A204.1 (cell line): ENCODE results near the gene SCML2.
A peak's percentile ranks its signal among the peaks of the same experiment; 100 is the strongest.
"Not testable (repeated sequence)": the region's sequence is repeated elsewhere in the genome, so short reads cannot be mapped to it uniquely, and the experiment has no call there.

Experiments used
- FAIRE-seq: peaks from 2 replicates; lab custom pipeline; 2012; peaks lifted over from hg19 to GRCh38; lab: Jason Lieb, UNC

The SCML2 gene

DNA sequence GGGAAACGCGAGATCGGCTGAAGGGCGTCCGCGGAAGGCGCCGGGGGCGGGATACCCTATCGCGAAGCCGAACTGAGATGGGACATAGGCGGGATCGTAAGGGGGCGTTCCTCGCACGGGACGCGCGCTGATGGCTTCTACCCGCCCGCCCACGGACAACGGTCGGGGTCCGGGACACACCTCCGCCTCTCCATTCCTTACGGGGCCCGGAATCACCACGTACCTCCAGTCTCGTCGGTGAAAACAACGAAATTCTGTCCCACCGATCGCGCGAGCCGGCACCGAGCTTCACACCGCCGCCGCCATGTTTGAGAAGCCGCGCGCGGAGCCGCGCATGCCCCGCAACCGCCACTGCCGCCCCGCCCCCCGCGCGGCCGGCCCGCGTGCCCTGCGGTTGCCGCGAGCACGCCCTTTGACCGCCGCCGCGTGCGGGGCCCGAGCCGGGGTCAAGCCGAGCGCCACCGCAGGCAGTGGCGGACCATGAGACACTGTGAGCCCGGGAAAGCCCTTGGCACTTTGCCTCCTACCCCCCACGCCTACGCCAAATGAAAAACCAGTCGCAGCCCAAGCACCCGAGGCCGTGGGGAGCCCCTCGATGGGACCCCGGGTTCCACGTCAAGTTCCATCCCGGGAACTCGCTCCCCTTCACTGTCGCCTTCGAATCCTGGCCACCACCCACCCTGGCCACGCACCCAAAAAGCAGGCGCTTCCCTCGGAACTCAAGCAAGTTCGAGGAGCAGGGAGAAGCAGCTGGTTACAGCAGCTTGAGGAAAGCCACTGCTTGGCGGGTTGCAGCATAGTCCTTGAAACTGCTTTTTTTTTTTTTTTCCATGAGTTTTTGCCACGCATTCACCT is at the start of gene SCML2:
Gene SCML2 (minus strand): TSS at position 320 of the 855 bp plus-strand sequence. CDS start 20,617 bp downstream, outside the sequence.
- FAIRE-seq: no peak

DNA sequence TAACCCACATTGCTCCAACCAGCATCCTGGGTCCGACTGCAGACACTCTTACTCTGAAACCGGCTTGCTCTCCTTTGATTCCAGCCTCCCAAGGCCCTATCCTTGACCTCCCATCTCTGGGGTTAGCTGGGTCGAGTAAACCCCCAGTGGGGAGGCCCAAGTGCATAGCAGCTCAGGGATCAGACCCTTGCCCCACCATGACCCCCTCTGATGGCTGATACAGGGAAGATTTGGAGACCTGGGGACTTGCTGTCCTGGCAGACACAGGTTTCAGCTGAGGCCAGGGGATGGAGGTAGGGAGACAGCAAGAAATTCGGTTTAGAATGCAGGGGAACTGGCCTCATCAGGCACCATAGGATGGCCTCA is 47.3 kb upstream of the SCML2 start:
- FAIRE-seq: no peak

DNA sequence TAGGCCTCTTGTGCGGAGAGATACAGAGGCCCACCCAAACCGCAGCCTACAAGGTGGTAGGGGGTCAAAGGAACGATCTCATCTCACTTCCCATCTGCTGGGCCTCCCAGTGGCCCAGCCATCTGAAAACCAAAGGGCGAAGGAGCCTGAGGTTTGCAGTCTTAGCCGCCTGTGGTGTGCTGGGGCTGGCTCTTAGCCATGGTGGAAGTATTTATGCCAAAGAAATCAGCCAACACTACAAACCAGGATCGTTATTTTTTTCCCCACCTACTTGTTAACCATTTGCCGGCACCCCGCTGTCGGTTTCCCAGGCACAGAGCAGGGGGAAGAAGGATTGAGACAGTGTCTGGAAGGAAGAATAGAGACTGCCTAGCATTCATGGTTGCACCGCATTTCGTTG is 40.0 kb upstream of the SCML2 start:
- FAIRE-seq: no peak

GRCh38 chrX:18390941-18391538 is 36.6 kb upstream of the SCML2 start:
- peak; percentile 97 for FAIRE-seq

DNA sequence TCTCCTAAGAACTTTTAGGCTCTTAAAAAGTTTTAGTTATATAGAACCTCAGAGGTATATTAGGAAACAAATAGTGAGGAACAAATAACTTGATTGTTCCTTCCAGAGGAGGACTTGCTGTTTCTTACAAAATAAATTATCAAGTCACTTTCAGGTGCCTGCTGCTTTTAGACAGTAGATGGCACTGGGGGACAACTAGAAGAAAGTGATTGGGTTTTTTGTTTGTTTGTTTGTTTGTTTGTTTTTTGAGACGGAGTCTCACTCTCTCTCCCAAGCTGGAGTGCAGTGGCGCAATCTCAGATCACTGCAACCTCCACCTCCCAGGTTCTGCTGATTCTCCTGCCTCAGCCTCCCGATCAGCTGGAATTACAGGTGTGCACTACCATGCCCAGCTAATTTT is 35.5 kb upstream of the SCML2 start:
- FAIRE-seq: no peak

GRCh38 chrX:18377796-18378195 is 23.3 kb upstream of the SCML2 start:
- no peak for FAIRE-seq

GRCh38 chrX:18375131-18375805 is 20.8 kb upstream of the SCML2 start:
- not testable (repeated sequence) for FAIRE-seq

DNA sequence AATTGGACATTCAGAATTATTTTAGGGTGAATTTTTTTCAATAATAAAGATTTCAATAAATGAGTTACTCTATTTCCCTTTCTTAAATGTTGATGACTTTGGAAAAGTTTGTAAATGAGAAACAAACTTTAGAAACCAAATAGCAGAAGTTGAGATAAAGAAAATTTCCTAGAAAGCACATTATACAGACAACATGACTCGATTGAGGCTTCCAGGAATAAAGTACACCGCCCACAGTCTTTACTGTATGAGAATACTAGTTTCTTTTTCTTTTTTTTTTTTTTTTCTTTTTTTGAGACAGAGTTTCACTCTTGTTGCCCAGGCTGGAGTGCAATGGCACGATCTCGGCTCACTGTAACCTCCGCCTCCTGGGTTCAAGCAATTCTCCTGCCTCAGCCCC is 14.6 kb upstream of the SCML2 start:
- not testable (repeated sequence) for FAIRE-seq

- FAIRE-seq: no peak
Observed at GRCh38 chrX:18368402-18368801, 13.9 kb upstream of the SCML2 start.

DNA sequence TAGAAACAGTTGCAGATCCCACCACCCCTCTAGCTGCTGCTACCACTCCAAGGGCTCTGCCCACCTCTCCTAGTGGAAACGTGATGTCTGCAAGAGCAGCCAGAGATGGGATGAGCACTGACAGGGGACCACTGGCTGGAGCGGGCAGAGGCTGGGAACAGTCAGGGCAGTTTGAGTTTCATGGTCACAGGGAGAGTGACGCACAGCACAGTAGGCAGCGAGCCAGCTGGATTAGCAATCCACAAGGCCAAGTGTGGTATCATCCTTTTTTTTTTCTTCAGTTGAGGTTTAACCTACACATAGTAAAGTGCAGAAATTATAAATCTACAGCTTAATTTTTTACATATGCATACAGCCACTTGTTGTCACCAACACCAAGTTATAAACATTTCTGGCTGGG is 6.4 kb upstream of the SCML2 start:
- FAIRE-seq: no peak

DNA sequence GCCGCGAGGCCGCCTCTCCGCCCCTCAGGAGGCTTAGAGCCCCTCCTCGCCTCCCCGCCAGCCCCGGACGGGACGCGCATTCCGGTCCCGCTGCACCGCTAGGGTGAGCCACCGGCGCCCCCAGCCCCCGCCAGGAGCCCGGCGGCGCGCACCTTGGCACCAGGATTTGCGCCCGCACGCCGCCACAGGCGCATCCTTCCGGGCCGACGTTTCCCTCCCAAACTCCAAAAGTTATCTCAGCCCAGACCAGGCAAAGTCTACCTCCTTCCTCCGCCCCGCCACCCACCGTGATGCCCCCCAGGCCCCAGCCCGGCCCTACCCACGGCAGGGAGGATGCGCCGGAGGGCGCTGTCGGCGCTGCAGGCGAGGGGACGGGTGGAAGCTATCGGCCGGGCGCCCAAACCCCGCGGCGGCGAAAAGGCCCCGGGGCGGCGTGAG is 538 bp downstream of the SCML2 start:
- no peak for FAIRE-seq

DNA sequence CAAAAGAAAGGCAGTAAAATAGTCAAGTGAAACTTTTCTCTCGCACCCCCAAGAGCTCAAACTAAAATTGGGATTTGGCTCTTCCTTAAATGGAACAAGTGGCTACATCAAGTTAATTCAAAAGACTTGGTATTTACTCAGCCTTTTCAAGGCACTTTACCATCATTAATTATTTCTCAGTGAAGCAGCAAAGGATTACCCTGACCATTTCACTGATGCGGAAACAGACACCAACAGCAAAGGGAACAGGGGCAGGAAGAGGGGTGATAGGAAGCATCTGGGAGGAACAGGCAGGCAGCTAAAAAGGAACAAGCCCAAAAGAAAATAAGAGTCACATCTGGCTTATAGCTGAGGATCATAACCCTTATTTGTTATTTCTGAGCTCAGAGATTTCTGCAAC is 2.7 kb downstream of the SCML2 start:
- no peak for FAIRE-seq

- no peak for FAIRE-seq
Observed at GRCh38 chrX:18348047-18348446, 6.4 kb downstream of the SCML2 start.

DNA sequence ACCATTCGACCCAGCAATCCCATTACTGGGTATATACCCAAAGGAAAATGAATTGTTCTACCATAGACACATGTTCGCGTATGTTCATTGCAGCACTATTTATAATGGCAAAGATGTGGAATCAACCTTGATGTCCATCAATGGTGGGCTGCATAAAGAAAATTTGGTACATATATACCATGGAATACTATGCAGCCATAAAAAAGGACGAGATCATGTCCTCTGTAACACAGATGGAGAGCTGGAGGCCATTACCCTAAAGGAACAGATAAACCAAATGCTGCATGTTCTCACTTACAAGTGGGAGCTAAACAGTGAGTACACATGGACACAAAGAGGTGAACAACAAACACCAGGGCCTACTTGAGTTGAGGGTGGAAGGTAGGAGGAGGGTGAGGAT is 45.1 kb downstream of the SCML2 start:
- no peak for FAIRE-seq

DNA sequence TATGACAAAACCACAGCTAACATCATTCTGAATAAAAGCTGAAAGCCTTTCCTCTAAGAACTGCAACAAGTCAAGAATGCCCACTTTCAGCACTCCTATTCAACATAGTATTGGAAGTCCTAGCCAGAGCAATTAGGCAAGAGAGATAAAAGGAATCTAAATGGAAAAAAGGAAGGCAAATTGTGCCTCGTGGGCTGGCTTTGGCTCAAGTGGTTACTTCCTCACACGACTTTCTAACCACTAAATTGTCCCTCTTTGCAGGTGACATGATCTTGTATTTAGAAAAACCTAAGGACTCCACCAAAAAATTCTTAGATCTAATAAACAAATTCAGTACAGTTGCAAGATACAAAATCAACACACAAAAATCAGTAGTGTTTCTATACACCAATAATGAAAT is 57.2 kb downstream of the SCML2 start:
- no peak for FAIRE-seq

DNA sequence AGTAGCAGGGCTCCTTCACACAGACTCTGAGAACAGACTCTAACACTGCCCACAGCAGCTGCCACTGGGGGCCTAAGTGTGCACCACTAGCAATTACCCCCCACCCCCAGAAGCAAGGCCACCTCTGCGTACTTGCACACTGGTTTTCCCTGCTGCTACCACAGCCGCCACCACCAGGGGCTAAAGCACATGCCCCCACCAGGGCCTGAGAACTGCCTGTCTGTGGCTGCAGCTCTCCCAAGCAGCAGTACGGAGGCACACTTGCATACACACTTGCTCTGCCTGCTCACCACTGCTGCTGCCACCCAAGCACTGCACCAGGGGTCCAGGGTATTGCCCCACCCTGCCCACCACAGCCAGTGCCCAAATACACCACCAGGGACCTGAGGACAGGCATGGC is 59.6 kb downstream of the SCML2 start:
- FAIRE-seq: no peak

- no peak for FAIRE-seq
Observed at GRCh38 chrX:18291006-18291545, 63.4 kb downstream of the SCML2 start.

DNA sequence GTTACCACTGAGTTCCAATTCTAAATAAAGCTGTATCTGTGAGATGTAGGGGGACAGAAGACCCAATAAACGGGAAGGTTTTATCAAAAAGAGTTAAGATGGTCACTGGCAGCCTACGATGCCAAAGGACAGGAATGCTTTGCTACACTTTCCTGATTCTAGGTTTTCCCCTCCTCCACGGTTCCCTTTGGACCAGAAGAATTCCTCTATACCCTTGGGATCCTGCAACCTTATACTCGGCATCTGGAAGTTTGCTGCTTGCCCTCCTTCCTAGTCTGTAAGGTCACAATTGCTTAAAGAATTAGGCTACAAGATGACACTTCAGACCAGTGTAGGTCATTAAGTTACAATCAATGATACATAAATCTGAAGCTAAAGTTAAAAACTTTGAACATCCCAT is 64.3 kb downstream of the SCML2 start:
- no peak for FAIRE-seq

DNA sequence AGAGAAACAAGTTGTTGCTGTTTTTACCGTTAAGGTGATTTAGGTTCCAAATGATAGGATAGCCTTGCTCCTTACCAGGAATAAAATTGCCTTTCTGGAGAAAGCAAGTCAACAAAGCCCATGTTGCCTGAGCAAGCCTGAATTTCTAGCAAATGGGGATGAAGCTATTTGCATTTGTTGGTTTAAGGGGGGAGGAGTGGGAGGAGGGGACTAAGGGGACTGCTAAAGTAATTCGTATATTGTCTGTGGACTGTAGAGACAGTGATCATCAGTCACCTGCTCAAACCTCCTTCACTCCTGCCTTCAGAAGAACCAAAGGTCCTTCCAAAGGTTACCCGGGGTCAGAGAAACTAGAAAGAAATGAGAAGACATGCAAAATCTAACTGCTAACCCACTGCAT is 65.8 kb downstream of the SCML2 start:
- no peak for FAIRE-seq

GRCh38 chrX:18286322-18286831 is 68.1 kb downstream of the SCML2 start:
- no peak for FAIRE-seq

DNA sequence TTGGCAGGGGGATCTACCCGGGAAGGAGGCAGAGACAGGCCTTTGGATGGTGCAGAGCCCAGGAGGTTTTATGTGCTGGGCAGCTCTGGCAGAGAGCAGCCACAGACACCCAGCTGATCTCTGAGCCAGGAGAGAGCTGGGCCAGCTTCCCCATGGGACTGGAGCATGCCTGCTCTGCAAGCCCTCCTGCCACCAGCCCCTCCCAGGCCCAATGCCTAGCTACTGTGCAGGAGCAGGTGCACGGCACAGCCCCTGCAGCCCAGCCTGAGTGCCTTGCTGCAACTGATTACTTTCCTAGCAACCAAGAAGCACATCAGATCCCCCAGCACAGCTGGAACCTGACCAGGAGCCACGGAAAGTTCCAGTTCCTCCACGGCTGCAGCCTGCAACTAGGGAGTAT is 76.0 kb downstream of the SCML2 start:
- FAIRE-seq: no peak

- no peak for FAIRE-seq
Observed at GRCh38 chrX:18272222-18272621, 82.3 kb downstream of the SCML2 start.

- no peak for FAIRE-seq
Observed at GRCh38 chrX:18271725-18272124, 82.8 kb downstream of the SCML2 start.
